SU-DHL-6 (cell line): Measurements from ENCODE around the gene CPSF4L.

Source experiments
- H2AFZ ChIP-seq: fragments of 200-600 bp; sonication (generic); 2 replicates; pipeline ENCODE4 v1.6.1; 2014; ENCODE audit warnings: low read depth, mild to moderate bottlenecking, moderate library complexity, mixed read lengths, antibody characterized with exemption, low read length; ENCODE audit not compliant: severe bottlenecking
- H3F3A ChIP-seq: fragments of 200-600 bp; shearing (Covaris generic); 2 replicates; pipeline ENCODE4 v1.6.0; 2016; ENCODE audit warnings: antibody characterized with exemption, mild to moderate bottlenecking; ENCODE audit not compliant: insufficient read depth
- H3K27ac ChIP-seq: fragments of 200-600 bp; sonication (generic); 2 replicates; pipeline ENCODE4 v1.5.1; 2016; ENCODE audit warnings: low read depth, mild to moderate bottlenecking, low read length, moderate library complexity, mixed read lengths
- H3K27me3 ChIP-seq: fragments of 200-600 bp; sonication (generic), shearing (Covaris generic); 2 replicates; pipeline ENCODE4 v1.6.0; 2014; ENCODE audit warnings: mild to moderate bottlenecking, low read length
- H3K36me3 ChIP-seq: fragments of 200-600 bp; sonication (generic); 2 replicates; pipeline ENCODE4 v1.6.1; 2014; ENCODE audit warnings: mild to moderate bottlenecking, low read length, mixed read lengths
- H3K4me2 ChIP-seq: fragments of 300-600, 200-600 bp; shearing (Covaris generic), sonication (generic); 2 replicates; pipeline ENCODE4 v1.6.0; 2014; ENCODE audit warnings: low read length, low read depth, mild to moderate bottlenecking; ENCODE audit not compliant: poor library complexity, severe bottlenecking
- H3K4me3 ChIP-seq: fragments of 200-600 bp; sonication (generic); 2 replicates; pipeline ENCODE4 v1.5.1; 2014; ENCODE audit warnings: antibody characterized with exemption, low read length, mild to moderate bottlenecking, mixed read lengths; ENCODE audit not compliant: insufficient read depth, poor library complexity, severe bottlenecking
- H3K79me2 ChIP-seq: fragments of 200-600 bp; sonication (generic); 2 replicates; pipeline ENCODE4 v1.6.1; 2014; ENCODE audit warnings: mild to moderate bottlenecking, low read length, moderate library complexity; ENCODE audit not compliant: insufficient read depth
- H3K9ac ChIP-seq: fragments of 200-600 bp; sonication (generic); 2 replicates; pipeline ENCODE4 v1.7.0; 2014; ENCODE audit warnings: mild to moderate bottlenecking, low read length
- H3K9me2 ChIP-seq: fragments of 200-600 bp; sonication (generic); replicated peaks from 2 replicates; pipeline ENCODE4 v1.6.1; 2014; ENCODE audit warnings: low read length; ENCODE audit not compliant: insufficient read depth
- H3K9me3 ChIP-seq: fragments of 200-600 bp; sonication (generic); 2 replicates; pipeline ENCODE4 v1.6.1; 2014; ENCODE audit warnings: low read length, mixed read lengths; ENCODE audit not compliant: insufficient read depth
- H4K20me1 ChIP-seq: fragments of 200-600 bp; sonication (generic); 2 replicates; pipeline ENCODE4 v1.6.1; 2014; ENCODE audit warnings: low read depth, mild to moderate bottlenecking, antibody characterized with exemption, low read length, moderate library complexity, mixed read lengths
- EZH2phosphoT487 ChIP-seq: fragments of 200-600 bp; sonication (generic), shearing (Covaris generic); conservative IDR thresholded peaks from 2 replicates; pipeline ENCODE4 v1.6.1; 2018; ENCODE audit warnings: mild to moderate bottlenecking, antibody characterized with exemption, low read length, moderate library complexity, mixed read lengths
- TF ChIP-seq, protein P1 (sequence below): fragments of 200-600 bp; sonication (generic); IDR thresholded peaks from one replicate; pipeline ENCODE4 v1.5.1; 2017; ENCODE audit warnings: antibody characterized with exemption, mild to moderate bottlenecking, low read length, moderate library complexity; ENCODE audit not compliant: insufficient read depth, poor library complexity, severe bottlenecking

The CPSF4L gene

DNA sequence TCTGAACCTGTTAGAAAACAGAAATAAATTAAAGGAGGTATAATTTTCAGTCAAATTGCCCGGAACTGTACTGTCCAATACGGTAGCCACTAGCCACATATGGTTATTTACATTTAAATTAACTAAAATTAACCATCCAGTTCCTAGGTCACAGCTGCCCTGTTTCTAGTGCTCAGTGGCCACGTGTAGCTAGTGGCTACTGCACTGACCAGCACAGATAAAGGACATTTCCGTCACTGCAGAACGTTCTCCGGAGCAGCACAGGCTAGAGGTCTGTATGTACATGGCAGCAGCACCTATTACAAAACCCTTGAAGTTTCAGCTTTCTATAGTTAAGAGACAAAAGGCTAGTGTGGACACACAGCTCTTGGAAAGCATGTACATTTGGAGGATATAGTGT is 33.7 kb downstream of the CPSF4L start:
- no peak overlapping the region for H3K9ac ChIP-seq

DNA sequence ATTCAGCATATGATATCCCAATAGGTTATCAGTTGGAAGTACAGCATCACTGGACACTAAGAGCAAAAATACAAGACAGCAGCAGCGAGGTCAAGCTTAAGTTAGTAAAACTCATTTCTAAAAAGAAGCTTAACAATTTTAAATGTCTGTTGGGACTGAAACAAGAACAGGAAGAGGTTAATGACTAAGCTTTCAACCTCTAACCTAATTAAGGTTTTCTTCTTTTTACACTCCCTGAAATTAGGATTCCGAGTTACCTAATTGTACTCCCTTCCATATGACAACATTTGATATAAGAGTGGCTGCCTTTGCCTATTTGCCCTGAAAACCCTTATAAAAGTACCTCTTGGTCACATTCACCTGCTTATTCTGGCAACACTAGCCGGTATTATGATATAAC is 34.3 kb downstream of the CPSF4L start:
- Histone ChIP-seq H3K4me3 (no peak overlapping the region), H3K9me3 (no peaks in the 10 kb centered on the region), H3K4me2 (no peak overlapping the region), H3K9ac (no peak overlapping the region), H3K27me3 (no peaks in the 10 kb centered on the region), H3K79me2 (peaks cover 79% of the 10 kb centered on the region), H2AFZ (no peak overlapping the region), H3K27ac (no peak overlapping the region), H3F3A (no peaks in the 10 kb centered on the region), H3K36me3 (no peaks in the 10 kb centered on the region), H4K20me1 (peaks cover 3% of the 10 kb centered on the region; the same call in 1 of the 2 replicates), H3K9me2 (no peaks in the 10 kb centered on the region)
- TF ChIP-seq EZH2phosphoT487: no peak
- TF ChIP-seq, protein P1, sequence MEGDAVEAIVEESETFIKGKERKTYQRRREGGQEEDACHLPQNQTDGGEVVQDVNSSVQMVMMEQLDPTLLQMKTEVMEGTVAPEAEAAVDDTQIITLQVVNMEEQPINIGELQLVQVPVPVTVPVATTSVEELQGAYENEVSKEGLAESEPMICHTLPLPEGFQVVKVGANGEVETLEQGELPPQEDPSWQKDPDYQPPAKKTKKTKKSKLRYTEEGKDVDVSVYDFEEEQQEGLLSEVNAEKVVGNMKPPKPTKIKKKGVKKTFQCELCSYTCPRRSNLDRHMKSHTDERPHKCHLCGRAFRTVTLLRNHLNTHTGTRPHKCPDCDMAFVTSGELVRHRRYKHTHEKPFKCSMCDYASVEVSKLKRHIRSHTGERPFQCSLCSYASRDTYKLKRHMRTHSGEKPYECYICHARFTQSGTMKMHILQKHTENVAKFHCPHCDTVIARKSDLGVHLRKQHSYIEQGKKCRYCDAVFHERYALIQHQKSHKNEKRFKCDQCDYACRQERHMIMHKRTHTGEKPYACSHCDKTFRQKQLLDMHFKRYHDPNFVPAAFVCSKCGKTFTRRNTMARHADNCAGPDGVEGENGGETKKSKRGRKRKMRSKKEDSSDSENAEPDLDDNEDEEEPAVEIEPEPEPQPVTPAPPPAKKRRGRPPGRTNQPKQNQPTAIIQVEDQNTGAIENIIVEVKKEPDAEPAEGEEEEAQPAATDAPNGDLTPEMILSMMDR: no peak

More for the DNA sequence above, 33.7 kb downstream of the CPSF4L start:
- H4K20me1 ChIP-seq: peaks cover 3% of the 10 kb centered on the region; the same call in 1 of the 2 replicates
- no peaks in the 10 kb centered on the region for H3K36me3 ChIP-seq
- no peak overlapping the region for H2AFZ ChIP-seq
- no peak overlapping the region for H3K4me3 ChIP-seq
- H3K79me2 ChIP-seq: peaks cover 81% of the 10 kb centered on the region
- H3K9me2 ChIP-seq: no peaks in the 10 kb centered on the region
- no peak overlapping the region for H3K27ac ChIP-seq
- TF ChIP-seq, protein P1: no peak
- no peak for TF ChIP-seq EZH2phosphoT487
- H3K27me3 ChIP-seq: no peaks in the 10 kb centered on the region
- H3K4me2 ChIP-seq: no peak overlapping the region
- no peaks in the 10 kb centered on the region for H3F3A ChIP-seq
- H3K9me3 ChIP-seq: no peaks in the 10 kb centered on the region

DNA sequence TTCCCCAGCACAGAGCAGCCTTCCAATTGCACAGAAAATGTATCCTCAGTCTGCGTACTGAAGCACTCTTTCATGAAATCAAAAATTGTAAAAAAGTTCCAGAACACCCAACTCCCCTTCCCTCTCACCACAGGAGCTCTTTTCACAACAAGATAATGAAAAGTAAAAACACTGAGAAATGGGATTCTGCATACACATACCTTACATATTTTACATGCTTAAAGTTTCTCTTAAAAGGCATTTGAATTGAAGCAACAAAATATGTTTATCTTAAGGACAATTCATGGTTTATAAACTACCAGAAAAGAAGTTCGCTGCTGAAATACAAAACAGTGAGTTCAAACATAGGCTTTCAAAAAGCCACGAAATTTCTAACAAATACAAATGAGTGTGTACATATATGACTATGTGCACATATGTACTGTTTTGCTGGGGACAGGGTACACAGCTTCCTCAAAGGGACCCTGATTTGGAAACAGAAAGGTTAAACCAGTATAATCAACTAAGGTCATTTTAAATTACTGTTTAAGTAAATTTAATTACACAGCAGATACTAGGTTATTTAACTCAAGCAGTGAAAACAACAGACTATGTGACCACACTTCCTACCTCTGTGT is 35.0 kb downstream of the CPSF4L start:
- Histone ChIP-seq H3K79me2 (peaks cover 80% of the 10 kb centered on the region), H3K9me3 (no peaks in the 10 kb centered on the region), H2AFZ (no peak overlapping the region), H3K36me3 (no peaks in the 10 kb centered on the region), H3K9ac (no peak overlapping the region), H4K20me1 (peaks cover 3% of the 10 kb centered on the region; the same call in 1 of the 2 replicates), H3K27me3 (no peaks in the 10 kb centered on the region), H3K9me2 (no peaks in the 10 kb centered on the region), H3K4me2 (no peak overlapping the region), H3K27ac (no peak overlapping the region), H3F3A (no peaks in the 10 kb centered on the region), H3K4me3 (no peak overlapping the region)
- TF ChIP-seq, protein P1: no peak
- TF ChIP-seq EZH2phosphoT487: no peak
